ENCODE measurements around the gene RAD50.

DNA sequence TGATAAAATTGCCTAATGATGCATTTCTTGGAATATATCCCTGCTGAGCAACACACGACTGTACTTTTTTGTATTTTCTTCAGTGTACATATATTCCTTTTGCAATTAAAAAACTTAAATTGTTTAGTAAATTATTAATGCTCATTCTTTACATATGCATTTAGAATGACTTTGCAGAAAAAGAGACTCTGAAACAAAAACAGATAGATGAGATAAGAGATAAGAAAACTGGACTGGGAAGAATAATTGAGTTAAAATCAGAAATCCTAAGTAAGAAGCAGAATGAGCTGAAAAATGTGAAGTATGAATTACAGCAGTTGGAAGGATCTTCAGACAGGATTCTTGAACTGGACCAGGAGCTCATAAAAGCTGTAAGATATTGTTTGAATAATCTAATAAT is 32.7 kb downstream of the RAD50 start:
- no peak for TF ChIP-seq MXI1 (IDR thresholded peaks at IDR 0.05; ENCODE audit: borderline replicate concordance, low read depth, low read length)
- TF ChIP-seq, protein P1, sequence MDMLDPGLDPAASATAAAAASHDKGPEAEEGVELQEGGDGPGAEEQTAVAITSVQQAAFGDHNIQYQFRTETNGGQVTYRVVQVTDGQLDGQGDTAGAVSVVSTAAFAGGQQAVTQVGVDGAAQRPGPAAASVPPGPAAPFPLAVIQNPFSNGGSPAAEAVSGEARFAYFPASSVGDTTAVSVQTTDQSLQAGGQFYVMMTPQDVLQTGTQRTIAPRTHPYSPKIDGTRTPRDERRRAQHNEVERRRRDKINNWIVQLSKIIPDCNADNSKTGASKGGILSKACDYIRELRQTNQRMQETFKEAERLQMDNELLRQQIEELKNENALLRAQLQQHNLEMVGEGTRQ (IDR thresholded peaks at IDR 0.05; ENCODE audit: low read depth, low read length), result no peak
- TF ChIP-seq, protein P2, sequence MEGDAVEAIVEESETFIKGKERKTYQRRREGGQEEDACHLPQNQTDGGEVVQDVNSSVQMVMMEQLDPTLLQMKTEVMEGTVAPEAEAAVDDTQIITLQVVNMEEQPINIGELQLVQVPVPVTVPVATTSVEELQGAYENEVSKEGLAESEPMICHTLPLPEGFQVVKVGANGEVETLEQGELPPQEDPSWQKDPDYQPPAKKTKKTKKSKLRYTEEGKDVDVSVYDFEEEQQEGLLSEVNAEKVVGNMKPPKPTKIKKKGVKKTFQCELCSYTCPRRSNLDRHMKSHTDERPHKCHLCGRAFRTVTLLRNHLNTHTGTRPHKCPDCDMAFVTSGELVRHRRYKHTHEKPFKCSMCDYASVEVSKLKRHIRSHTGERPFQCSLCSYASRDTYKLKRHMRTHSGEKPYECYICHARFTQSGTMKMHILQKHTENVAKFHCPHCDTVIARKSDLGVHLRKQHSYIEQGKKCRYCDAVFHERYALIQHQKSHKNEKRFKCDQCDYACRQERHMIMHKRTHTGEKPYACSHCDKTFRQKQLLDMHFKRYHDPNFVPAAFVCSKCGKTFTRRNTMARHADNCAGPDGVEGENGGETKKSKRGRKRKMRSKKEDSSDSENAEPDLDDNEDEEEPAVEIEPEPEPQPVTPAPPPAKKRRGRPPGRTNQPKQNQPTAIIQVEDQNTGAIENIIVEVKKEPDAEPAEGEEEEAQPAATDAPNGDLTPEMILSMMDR (conservative IDR thresholded peaks at IDR 0.05; ENCODE audit: low read depth, low read length), result no peak
- no peak for TF ChIP-seq POLR2A (IDR thresholded peaks at IDR 0.05; ENCODE audit: low read depth, low read length)
- TF ChIP-seq FOS (IDR thresholded peaks at IDR 0.05; ENCODE audit: low read depth, low read length), result no peak
- no peak for TF ChIP-seq CEBPB (IDR thresholded peaks at IDR 0.05; ENCODE audit: low read depth, low read length)
- no peak for TF ChIP-seq BHLHE40 (IDR thresholded peaks at IDR 0.05; ENCODE audit: low read depth, low read length)

Measured in IMR-90 (cell line).